Measurements from ENCODE around the gene ADAP1. TPM values are rescaled to one million over a fixed set of nuclear protein-coding genes. Genes with fewer than 3 reads are reported as not detected.

ADAP1 gene
- total and polyA plus RNA-seq, 2 of the 13 experiments (the other 11 are each of a cell fraction or from before 2014, with no cell fraction given), result 10.5 to 24.6 TPM

DNA sequence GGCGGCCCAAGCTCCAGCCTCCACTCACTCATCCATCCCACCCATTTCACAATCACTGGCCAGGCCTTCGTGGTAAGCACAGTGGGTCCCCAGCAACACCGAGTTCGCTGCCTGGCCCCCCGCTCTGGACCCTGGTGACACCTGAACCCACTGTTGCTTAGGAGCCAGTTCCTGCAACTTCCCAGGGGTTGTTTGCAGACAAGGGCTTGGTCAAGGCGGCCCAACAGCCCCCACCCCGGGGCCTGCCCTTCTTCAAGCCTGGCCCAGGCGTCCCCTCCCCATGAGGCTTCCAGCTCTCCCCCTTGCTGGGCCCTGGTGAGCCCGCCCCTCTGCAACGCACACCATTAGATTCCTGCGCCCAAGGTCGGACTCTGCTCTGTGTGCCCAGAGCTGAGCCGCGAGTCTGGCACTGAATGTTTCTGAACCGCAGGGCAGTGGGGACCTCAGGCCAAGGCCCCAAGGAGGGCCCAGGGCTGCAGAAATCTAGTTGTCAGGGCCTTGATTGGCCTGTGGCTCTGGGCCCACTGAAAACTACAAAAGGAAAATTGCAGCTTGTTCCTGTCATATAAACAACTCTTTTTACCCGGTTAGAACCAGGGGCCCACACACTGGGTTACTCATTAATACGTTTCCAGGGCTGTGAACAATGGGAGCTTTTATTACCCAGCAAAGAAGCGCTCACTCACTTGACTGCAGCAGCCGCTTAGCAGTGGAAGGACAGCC, 23.0 kb upstream of the ADAP1 start (continued):
- TF ChIP-seq, protein P1, sequence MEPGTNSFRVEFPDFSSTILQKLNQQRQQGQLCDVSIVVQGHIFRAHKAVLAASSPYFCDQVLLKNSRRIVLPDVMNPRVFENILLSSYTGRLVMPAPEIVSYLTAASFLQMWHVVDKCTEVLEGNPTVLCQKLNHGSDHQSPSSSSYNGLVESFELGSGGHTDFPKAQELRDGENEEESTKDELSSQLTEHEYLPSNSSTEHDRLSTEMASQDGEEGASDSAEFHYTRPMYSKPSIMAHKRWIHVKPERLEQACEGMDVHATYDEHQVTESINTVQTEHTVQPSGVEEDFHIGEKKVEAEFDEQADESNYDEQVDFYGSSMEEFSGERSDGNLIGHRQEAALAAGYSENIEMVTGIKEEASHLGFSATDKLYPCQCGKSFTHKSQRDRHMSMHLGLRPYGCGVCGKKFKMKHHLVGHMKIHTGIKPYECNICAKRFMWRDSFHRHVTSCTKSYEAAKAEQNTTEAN (CRISPR knock-in tag; conservative IDR thresholded peaks at IDR 0.05), result peak; percentile 60; the same call in 1 of the 2 replicates
- TF ChIP-seq NBN (conservative IDR thresholded peaks at IDR 0.05), result no peak
- TF ChIP-seq JARID2 (CRISPR knock-in tag; IDR thresholded peaks at IDR 0.05; ENCODE audit: insufficient replicate concordance), result no peak
- TF ChIP-seq, protein P2, sequence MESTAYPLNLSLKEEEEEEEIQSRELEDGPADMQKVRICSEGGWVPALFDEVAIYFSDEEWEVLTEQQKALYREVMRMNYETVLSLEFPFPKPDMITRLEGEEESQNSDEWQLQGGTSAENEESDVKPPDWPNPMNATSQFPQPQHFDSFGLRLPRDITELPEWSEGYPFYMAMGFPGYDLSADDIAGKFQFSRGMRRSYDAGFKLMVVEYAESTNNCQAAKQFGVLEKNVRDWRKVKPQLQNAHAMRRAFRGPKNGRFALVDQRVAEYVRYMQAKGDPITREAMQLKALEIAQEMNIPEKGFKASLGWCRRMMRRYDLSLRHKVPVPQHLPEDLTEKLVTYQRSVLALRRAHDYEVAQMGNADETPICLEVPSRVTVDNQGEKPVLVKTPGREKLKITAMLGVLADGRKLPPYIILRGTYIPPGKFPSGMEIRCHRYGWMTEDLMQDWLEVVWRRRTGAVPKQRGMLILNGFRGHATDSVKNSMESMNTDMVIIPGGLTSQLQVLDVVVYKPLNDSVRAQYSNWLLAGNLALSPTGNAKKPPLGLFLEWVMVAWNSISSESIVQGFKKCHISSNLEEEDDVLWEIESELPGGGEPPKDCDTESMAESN (CRISPR knock-in tag; conservative IDR thresholded peaks at IDR 0.05), result peak; percentile 45; the same call in 1 of the 2 replicates
- TF ChIP-seq ZNF17 (CRISPR knock-in tag; IDR thresholded peaks at IDR 0.05), result no peak
- TF ChIP-seq, protein P3, sequence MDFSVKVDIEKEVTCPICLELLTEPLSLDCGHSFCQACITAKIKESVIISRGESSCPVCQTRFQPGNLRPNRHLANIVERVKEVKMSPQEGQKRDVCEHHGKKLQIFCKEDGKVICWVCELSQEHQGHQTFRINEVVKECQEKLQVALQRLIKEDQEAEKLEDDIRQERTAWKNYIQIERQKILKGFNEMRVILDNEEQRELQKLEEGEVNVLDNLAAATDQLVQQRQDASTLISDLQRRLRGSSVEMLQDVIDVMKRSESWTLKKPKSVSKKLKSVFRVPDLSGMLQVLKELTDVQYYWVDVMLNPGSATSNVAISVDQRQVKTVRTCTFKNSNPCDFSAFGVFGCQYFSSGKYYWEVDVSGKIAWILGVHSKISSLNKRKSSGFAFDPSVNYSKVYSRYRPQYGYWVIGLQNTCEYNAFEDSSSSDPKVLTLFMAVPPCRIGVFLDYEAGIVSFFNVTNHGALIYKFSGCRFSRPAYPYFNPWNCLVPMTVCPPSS (IDR thresholded peaks at IDR 0.05), result no peak
- peak; percentile 96 for TF ChIP-seq HNRNPL (IDR thresholded peaks at IDR 0.05; ENCODE audit: low read depth, low read length)
- TF ChIP-seq, protein P4, sequence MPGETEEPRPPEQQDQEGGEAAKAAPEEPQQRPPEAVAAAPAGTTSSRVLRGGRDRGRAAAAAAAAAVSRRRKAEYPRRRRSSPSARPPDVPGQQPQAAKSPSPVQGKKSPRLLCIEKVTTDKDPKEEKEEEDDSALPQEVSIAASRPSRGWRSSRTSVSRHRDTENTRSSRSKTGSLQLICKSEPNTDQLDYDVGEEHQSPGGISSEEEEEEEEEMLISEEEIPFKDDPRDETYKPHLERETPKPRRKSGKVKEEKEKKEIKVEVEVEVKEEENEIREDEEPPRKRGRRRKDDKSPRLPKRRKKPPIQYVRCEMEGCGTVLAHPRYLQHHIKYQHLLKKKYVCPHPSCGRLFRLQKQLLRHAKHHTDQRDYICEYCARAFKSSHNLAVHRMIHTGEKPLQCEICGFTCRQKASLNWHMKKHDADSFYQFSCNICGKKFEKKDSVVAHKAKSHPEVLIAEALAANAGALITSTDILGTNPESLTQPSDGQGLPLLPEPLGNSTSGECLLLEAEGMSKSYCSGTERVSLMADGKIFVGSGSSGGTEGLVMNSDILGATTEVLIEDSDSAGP (CRISPR knock-in tag; IDR thresholded peaks at IDR 0.05; ENCODE audit: borderline replicate concordance), result peak; percentile 90
- peak; percentile 57 for TF ChIP-seq ZNF629 (CRISPR knock-in tag; conservative IDR thresholded peaks at IDR 0.05)
- no peak for TF ChIP-seq HNRNPH1 (optimal IDR thresholded peaks at IDR 0.05; ENCODE audit: low read depth, low read length)
- TF ChIP-seq, protein P5, sequence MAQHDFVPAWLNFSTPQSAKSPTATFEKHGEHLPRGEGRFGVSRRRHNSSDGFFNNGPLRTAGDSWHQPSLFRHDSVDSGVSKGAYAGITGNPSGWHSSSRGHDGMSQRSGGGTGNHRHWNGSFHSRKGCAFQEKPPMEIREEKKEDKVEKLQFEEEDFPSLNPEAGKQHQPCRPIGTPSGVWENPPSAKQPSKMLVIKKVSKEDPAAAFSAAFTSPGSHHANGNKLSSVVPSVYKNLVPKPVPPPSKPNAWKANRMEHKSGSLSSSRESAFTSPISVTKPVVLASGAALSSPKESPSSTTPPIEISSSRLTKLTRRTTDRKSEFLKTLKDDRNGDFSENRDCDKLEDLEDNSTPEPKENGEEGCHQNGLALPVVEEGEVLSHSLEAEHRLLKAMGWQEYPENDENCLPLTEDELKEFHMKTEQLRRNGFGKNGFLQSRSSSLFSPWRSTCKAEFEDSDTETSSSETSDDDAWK (CRISPR knock-in tag; IDR thresholded peaks at IDR 0.05), result no peak
- peak; percentile 96 for TF ChIP-seq CEBPB (IDR thresholded peaks at IDR 0.05; ENCODE audit: borderline replicate concordance, low read depth, low read length)
- TF ChIP-seq SAP130 (CRISPR knock-in tag; IDR thresholded peaks at IDR 0.05; ENCODE audit: low read depth), result peak; percentile 91
- no peak for TF ChIP-seq ZNF550 (CRISPR knock-in tag; IDR thresholded peaks at IDR 0.05; ENCODE audit: borderline replicate concordance)
- TF ChIP-seq, protein P6, sequence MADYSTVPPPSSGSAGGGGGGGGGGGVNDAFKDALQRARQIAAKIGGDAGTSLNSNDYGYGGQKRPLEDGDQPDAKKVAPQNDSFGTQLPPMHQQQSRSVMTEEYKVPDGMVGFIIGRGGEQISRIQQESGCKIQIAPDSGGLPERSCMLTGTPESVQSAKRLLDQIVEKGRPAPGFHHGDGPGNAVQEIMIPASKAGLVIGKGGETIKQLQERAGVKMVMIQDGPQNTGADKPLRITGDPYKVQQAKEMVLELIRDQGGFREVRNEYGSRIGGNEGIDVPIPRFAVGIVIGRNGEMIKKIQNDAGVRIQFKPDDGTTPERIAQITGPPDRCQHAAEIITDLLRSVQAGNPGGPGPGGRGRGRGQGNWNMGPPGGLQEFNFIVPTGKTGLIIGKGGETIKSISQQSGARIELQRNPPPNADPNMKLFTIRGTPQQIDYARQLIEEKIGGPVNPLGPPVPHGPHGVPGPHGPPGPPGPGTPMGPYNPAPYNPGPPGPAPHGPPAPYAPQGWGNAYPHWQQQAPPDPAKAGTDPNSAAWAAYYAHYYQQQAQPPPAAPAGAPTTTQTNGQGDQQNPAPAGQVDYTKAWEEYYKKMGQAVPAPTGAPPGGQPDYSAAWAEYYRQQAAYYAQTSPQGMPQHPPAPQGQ (CRISPR knock-in tag; IDR thresholded peaks at IDR 0.05; ENCODE audit: borderline replicate concordance), result no peak
- TF ChIP-seq, protein P7, sequence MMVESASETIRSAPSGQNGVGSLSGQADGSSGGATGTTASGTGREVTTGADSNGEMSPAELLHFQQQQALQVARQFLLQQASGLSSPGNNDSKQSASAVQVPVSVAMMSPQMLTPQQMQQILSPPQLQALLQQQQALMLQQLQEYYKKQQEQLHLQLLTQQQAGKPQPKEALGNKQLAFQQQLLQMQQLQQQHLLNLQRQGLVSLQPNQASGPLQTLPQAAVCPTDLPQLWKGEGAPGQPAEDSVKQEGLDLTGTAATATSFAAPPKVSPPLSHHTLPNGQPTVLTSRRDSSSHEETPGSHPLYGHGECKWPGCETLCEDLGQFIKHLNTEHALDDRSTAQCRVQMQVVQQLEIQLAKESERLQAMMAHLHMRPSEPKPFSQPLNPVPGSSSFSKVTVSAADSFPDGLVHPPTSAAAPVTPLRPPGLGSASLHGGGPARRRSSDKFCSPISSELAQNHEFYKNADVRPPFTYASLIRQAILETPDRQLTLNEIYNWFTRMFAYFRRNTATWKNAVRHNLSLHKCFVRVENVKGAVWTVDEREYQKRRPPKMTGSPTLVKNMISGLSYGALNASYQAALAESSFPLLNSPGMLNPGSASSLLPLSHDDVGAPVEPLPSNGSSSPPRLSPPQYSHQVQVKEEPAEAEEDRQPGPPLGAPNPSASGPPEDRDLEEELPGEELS (CRISPR knock-in tag; IDR thresholded peaks at IDR 0.05), result peak; percentile 93
